Activated CD8-positive, alpha-beta T cell treated with anti-CD3 and anti-CD28 coated beads for 36 hours (primary cell): ENCODE measurements around the gene SSR1. TPM values are rescaled to one million over a fixed set of nuclear protein-coding genes. Genes with fewer than 3 reads are reported as not detected.
"Not testable (repeated sequence)": the region's sequence is repeated elsewhere in the genome, so short reads cannot be mapped to it uniquely, and the experiment has no call there.

Source experiments
- ATAC-seq: fragments of 200-7000 bp; cut with Tn5 transposase; one replicate; pipeline ENCODE4 v1.10.0; 2021; ENCODE audit warnings: mild to moderate bottlenecking, moderate library complexity
- CTCF ChIA-PET: fragments of 350-600 bp; sonication (Branson Sonifier 250); formaldehyde crosslinking; loops from one replicate; lab custom pipeline; 2021; ENCODE audit warnings: antibody characterized with exemption; lab: Charles Lee
- POLR2A ChIA-PET: fragments of 350-600 bp; sonication (Branson Sonifier 250); formaldehyde crosslinking; loops from one replicate; lab custom pipeline; 2021; ENCODE audit warnings: antibody characterized with exemption; lab: Charles Lee
- DNase-seq: peaks from one replicate; pipeline ENCODE4 v3.0.0-alpha.2; 2020
- H3K27ac Mint-ChIP-seq: one replicate; pipeline ENCODE4 v1.8.0; 2021; ENCODE audit warnings: mild to moderate bottlenecking, mixed read lengths
- H3K27me3 Mint-ChIP-seq: one replicate; pipeline ENCODE4 v1.8.0; 2021; ENCODE audit warnings: mixed read lengths
- H3K36me3 Mint-ChIP-seq: one replicate; pipeline ENCODE4 v1.8.0; 2021; ENCODE audit warnings: low read depth, mixed read lengths
- H3K4me1 Mint-ChIP-seq: one replicate; pipeline ENCODE4 v1.8.0; 2021; ENCODE audit warnings: low read depth, mixed read lengths
- H3K4me3 Mint-ChIP-seq: one replicate; pipeline ENCODE4 v1.8.0; 2021; ENCODE audit warnings: mild to moderate bottlenecking, moderate library complexity, mixed read lengths
- H3K9me3 Mint-ChIP-seq: one replicate; pipeline ENCODE4 v1.8.0; 2021; ENCODE audit warnings: mixed read lengths
- intact Hi-C: fragments of 100-400 bp; cut with micrococcal nuclease; formaldehyde crosslinking; loops from one replicate; pipeline ENCODE4 v1.10.0; 2022
- total RNA-seq, 2 experiments: library from RNA; stranded (reverse); gene quantifications; one replicate each; pipeline ENCODE4 v1.2.3, GENCODE V29; 2021
- TF ChIP-seq, protein P1 (sequence below): fragments of 200-600 bp; IDR thresholded peaks from one replicate; pipeline ENCODE4 v1.8.0; 2022; ENCODE audit warnings: antibody characterized with exemption, mild to moderate bottlenecking

The SSR1 gene
- total RNA-seq, 2 experiments from 2014 or later: 117 to 124 TPM

DNA sequence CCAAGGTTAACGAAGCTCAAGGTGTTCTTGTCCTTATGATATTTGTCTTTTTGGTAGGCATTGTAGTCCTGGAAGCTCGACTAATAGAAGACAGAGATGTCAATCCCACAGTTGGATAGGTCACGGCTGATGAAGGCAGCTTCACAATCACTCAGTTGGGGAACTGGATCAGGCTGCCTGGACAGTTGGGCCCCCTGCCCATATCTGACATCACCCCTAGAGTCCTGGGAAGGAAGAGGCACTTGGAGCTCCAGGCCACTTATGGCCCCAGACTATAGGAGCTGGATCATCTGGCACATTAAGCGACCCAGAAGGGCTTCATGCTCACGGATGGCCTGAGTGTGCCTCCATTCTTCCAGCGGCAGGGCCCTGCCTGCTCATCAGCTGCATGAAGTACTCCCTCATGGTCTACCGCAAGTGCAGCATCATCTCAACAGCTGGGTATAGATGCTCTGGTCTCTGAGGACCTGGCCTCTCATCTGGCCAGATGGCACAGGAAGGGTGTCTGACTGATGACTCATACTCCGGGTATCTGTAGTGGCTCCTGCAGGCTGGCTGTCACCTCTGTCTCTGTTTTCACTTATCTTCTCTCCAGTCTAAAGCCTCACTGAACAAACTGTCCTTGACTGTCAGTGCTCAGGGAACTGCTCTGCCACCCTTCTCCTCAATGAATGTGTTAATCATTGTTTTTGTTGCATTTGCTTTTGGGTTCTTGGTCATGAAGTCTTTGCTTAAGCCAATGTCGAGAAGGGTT, 29.2 kb upstream of the SSR1 start:
- CTCF ChIA-PET: interaction anchor here (0.9 kb wide), 1 partner anchor 46 kb away, joined by 3 read pairs; no protein-coding TSS in a partner anchor
- POLR2A ChIA-PET: interaction anchor here (1.2 kb wide), 1 partner anchor 18 kb away, joined by 4 read pairs; no protein-coding TSS in a partner anchor
- Mint-ChIP-seq H3K9me3 (no peaks in the 10 kb centered on the region), H3K4me1 (peaks cover 6% of the 10 kb centered on the region), H3K27ac (no peak overlapping the region), H3K36me3 (no peaks in the 10 kb centered on the region), H3K27me3 (peaks cover 2% of the 10 kb centered on the region), H3K4me3 (no peak overlapping the region)
- ATAC-seq: peak; percentile 68
- intact Hi-C loops: no loop called here
- DNase-seq: peak; percentile 9
- TF ChIP-seq, protein P1, sequence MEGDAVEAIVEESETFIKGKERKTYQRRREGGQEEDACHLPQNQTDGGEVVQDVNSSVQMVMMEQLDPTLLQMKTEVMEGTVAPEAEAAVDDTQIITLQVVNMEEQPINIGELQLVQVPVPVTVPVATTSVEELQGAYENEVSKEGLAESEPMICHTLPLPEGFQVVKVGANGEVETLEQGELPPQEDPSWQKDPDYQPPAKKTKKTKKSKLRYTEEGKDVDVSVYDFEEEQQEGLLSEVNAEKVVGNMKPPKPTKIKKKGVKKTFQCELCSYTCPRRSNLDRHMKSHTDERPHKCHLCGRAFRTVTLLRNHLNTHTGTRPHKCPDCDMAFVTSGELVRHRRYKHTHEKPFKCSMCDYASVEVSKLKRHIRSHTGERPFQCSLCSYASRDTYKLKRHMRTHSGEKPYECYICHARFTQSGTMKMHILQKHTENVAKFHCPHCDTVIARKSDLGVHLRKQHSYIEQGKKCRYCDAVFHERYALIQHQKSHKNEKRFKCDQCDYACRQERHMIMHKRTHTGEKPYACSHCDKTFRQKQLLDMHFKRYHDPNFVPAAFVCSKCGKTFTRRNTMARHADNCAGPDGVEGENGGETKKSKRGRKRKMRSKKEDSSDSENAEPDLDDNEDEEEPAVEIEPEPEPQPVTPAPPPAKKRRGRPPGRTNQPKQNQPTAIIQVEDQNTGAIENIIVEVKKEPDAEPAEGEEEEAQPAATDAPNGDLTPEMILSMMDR: no peak

DNA sequence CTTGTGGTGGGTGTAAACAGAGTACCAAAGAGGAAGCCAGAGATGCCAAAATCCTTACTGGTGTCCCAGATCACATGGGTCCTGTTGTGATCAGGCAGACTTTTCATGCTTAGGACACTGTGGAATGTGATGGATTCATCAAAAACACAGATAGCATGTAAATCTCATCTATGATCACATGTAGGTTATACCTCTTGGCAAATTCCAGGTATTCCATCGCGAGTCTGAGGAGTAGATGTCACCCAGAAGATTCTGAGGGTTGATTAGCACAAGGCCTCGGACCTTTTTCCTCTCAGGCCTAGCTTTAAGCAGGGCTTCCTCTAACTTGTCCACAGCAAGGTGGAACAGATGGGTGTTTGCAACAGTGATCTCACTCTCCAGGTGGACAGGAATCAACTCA, 28.3 kb upstream of the SSR1 start:
- DNase-seq (no peak), ATAC-seq (no peak)
- Mint-ChIP-seq H3K4me1 (peaks cover 6% of the 10 kb centered on the region), H3K9me3 (no peaks in the 10 kb centered on the region), H3K4me3 (no peak overlapping the region), H3K27ac (no peak overlapping the region), H3K36me3 (no peaks in the 10 kb centered on the region), H3K27me3 (peaks cover 2% of the 10 kb centered on the region)
- TF ChIP-seq, protein P1: no peak
- intact Hi-C loops: no loop called here
- ChIA-PET CTCF (interaction anchor here (0.9 to 1.4 kb wide), 3 partner anchors 10 to 64 kb away, joined by 3 to 5 read pairs (median 3); no protein-coding TSS in a partner anchor), POLR2A (interaction anchor here (0.6 to 1.2 kb wide), 2 partner anchors 17 to 25 kb away, joined by 4 read pairs; no protein-coding TSS in a partner anchor)

DNA sequence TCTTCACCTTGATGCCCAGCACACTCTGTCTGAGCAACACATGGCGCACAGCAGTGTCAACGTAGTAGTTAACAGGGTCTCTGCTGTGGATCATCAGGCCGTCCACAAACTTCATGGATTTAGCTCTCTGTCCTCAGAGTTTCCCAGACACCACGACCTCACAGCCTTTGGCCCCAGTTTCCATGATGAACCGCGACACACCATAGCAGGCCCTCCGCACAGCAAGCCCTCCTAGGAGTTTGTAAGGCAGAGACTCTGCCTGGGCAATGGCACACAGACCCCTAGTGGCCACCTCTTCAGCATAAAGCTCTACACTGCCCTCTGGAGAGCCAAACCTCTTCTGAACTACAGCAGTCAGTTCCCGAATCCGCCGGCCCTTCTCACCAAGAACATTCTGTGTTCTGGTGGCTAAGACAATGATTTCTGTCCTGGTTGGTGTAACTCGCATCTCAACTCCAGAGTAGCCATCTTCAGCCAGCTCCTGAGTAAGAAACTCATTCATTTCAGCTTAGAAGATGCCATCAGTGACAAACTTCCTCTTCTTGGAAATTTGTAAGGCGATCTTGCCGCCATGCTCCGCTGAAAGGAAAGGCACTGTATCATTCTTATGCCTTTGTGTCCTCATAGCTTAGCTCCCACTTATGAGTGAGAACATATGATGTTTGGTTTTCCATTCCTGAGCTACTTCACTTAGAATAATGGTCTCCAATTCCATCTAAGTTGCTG, 26.2 kb upstream of the SSR1 start:
- H3K4me1 Mint-ChIP-seq, H3K27ac Mint-ChIP-seq, intact Hi-C loops, POLR2A ChIA-PET, H3K27me3 Mint-ChIP-seq, H3K9me3 Mint-ChIP-seq, H3K36me3 Mint-ChIP-seq, H3K4me3 Mint-ChIP-seq: not testable (repeated sequence)
- CTCF ChIA-PET: interaction anchor here (1.1 to 1.3 kb wide), 2 partner anchors 24 to 25 kb away, joined by 3 read pairs; no protein-coding TSS in a partner anchor
- peak; percentile 21 for DNase-seq
- TF ChIP-seq, protein P1: peak; percentile 21
- peak; percentile 45 for ATAC-seq

DNA sequence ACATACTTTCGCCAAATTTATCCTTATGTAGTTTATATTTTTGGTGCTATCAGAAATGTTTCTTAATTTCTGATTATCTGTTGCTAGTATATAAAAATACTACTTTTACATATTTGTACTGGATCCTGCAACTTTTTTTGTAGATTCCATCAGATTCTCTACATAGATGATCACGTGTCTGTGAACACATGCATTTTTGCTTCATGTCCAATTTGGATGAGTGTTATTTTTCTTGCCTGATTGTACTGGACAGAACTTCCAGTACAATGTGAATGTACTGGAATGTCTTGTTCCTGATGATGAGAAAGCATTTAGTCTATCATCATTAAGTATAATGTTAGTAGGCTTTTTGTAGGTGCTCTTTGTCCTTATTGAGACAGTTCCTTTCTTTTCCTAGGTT, 25.0 kb upstream of the SSR1 start:
- CTCF ChIA-PET: no interaction called here
- TF ChIP-seq, protein P1: no peak
- Mint-ChIP-seq H3K9me3 (no peaks in the 10 kb centered on the region), H3K27ac (no peak overlapping the region), H3K4me1 (no peaks in the 10 kb centered on the region), H3K36me3 (no peaks in the 10 kb centered on the region), H3K27me3 (peaks cover 2% of the 10 kb centered on the region), H3K4me3 (no peak overlapping the region)
- no peak for ATAC-seq
- POLR2A ChIA-PET: no interaction called here
- intact Hi-C loops: no loop called here
- no peak for DNase-seq
